Measurements from ENCODE around the gene SMAD5. TPM values are rescaled to one million over a fixed set of nuclear protein-coding genes. Genes with fewer than 3 reads are reported as not detected.

The SMAD5 gene
- total and polyA plus RNA-seq, 2 experiments from 2014 or later: 37.5 to 56.6 TPM

DNA sequence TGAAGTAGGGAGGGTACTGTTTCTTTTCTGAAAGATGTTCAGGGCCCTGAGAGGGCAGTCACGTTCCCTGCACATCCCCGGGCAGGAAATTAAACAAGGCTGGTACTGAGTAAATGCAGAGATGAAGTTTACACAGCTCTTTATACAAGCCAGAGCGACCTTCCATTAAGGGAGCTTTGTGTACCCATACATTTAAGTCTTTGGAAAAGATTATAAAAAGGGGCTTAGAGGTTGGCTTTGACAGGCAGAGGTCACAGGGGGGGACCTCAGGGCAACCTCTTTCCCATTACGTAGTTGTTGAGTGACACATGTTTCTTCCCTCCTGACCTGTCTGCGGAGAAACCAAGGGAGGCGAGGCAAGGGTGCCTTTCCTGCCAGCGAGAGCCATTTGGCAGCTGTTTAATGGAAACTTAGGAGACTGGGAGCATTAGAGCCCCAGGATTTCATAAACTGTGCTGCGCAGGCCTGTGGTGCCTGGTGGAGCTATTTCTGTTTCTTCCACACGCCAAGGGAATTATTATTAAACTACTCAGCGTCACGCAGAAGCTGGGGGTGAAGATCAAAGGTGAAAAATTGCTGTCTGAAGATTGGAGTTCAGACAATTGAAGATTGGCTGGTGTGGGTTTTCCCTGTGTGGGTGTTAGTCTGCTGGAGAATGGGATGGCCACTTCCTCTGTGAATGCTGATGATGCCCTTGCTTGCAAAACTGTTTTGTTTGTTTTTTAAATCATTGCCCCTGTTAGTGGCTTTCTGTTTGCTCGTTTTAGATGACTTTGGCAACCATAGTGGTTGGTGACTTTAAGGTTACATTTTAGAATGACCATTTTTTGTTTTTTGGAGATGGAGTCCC lies 63.6 kb downstream of the SMAD5 start:
- H3K4me3 Mint-ChIP-seq: no peak overlapping the region
- Histone ChIP-seq H2AFZ (no peak overlapping the region), H3K4me3 (no peak overlapping the region), H4K20me1 (replicated peaks; ENCODE audit: insufficient read depth) (no peaks in the 10 kb centered on the region), H3K36me3 (ENCODE audit: insufficient read depth) (no peaks in the 10 kb centered on the region), H3K4me1 (ENCODE audit: insufficient read depth) (peaks cover 5% of the 10 kb centered on the region), H3K9me2 (ENCODE audit: insufficient read depth) (no peaks in the 10 kb centered on the region), H3K4me2 (no peak overlapping the region), H3K79me2 (replicated peaks; ENCODE audit: insufficient read depth) (no peaks in the 10 kb centered on the region), H3F3A (replicated peaks; ENCODE audit: low read depth) (0 out of 2 replicates have a peak, but pooled peaks cover 3% of the 10 kb centered on the region), H3K27me3 (ENCODE audit: insufficient read depth) (peaks cover 100% of the 10 kb centered on the region), H3K27ac (ENCODE audit: low read depth) (no peak overlapping the region)
- H3K4me1 Mint-ChIP-seq: peaks cover 16% of the 10 kb centered on the region
- no peak overlapping the region for H3K27ac Mint-ChIP-seq
- no peak for DNase-seq (ENCODE audit: low spot score)
- no peak for ATAC-seq
- no peaks in the 10 kb centered on the region for H3K9me3 Mint-ChIP-seq
- no peaks in the 10 kb centered on the region for H3K36me3 Mint-ChIP-seq (ENCODE audit: low read depth)
- H3K27me3 Mint-ChIP-seq (ENCODE audit: insufficient read depth, low read depth, poor library complexity): peaks cover 83% of the 10 kb centered on the region
- TF ChIP-seq, protein P1, sequence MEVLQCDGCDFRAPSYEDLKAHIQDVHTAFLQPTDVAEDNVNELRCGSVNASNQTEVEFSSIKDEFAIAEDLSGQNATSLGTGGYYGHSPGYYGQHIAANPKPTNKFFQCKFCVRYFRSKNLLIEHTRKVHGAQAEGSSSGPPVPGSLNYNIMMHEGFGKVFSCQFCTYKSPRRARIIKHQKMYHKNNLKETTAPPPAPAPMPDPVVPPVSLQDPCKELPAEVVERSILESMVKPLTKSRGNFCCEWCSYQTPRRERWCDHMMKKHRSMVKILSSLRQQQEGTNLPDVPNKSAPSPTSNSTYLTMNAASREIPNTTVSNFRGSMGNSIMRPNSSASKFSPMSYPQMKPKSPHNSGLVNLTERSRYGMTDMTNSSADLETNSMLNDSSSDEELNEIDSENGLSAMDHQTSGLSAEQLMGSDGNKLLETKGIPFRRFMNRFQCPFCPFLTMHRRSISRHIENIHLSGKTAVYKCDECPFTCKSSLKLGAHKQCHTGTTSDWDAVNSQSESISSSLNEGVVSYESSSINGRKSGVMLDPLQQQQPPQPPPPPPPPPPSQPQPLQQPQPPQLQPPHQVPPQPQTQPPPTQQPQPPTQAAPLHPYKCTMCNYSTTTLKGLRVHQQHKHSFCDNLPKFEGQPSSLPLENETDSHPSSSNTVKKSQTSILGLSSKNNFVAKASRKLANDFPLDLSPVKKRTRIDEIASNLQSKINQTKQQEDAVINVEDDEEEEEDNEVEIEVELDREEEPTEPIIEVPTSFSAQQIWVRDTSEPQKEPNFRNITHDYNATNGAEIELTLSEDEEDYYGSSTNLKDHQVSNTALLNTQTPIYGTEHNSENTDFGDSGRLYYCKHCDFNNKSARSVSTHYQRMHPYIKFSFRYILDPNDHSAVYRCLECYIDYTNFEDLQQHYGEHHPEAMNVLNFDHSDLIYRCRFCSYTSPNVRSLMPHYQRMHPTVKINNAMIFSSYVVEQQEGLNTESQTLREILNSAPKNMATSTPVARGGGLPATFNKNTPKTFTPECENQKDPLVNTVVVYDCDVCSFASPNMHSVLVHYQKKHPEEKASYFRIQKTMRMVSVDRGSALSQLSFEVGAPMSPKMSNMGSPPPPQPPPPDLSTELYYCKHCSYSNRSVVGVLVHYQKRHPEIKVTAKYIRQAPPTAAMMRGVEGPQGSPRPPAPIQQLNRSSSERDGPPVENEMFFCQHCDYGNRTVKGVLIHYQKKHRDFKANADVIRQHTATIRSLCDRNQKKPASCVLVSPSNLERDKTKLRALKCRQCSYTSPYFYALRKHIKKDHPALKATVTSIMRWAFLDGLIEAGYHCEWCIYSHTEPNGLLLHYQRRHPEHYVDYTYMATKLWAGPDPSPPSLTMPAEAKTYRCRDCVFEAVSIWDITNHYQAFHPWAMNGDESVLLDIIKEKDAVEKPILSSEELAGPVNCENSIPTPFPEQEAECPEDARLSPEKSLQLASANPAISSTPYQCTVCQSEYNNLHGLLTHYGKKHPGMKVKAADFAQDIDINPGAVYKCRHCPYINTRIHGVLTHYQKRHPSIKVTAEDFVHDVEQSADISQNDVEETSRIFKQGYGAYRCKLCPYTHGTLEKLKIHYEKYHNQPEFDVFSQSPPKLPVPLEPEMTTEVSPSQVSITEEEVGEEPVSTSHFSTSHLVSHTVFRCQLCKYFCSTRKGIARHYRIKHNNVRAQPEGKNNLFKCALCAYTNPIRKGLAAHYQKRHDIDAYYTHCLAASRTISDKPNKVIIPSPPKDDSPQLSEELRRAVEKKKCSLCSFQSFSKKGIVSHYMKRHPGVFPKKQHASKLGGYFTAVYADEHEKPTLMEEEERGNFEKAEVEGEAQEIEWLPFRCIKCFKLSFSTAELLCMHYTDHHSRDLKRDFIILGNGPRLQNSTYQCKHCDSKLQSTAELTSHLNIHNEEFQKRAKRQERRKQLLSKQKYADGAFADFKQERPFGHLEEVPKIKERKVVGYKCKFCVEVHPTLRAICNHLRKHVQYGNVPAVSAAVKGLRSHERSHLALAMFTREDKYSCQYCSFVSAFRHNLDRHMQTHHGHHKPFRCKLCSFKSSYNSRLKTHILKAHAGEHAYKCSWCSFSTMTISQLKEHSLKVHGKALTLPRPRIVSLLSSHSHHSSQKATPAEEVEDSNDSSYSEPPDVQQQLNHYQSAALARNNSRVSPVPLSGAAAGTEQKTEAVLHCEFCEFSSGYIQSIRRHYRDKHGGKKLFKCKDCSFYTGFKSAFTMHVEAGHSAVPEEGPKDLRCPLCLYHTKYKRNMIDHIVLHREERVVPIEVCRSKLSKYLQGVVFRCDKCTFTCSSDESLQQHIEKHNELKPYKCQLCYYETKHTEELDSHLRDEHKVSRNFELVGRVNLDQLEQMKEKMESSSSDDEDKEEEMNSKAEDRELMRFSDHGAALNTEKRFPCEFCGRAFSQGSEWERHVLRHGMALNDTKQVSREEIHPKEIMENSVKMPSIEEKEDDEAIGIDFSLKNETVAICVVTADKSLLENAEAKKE (CRISPR knock-in tag; IDR thresholded peaks at IDR 0.05): no peak
- TF ChIP-seq, protein P2, sequence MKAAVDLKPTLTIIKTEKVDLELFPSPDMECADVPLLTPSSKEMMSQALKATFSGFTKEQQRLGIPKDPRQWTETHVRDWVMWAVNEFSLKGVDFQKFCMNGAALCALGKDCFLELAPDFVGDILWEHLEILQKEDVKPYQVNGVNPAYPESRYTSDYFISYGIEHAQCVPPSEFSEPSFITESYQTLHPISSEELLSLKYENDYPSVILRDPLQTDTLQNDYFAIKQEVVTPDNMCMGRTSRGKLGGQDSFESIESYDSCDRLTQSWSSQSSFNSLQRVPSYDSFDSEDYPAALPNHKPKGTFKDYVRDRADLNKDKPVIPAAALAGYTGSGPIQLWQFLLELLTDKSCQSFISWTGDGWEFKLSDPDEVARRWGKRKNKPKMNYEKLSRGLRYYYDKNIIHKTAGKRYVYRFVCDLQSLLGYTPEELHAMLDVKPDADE (IDR thresholded peaks at IDR 0.05): no peak
- TF ChIP-seq, protein P3, sequence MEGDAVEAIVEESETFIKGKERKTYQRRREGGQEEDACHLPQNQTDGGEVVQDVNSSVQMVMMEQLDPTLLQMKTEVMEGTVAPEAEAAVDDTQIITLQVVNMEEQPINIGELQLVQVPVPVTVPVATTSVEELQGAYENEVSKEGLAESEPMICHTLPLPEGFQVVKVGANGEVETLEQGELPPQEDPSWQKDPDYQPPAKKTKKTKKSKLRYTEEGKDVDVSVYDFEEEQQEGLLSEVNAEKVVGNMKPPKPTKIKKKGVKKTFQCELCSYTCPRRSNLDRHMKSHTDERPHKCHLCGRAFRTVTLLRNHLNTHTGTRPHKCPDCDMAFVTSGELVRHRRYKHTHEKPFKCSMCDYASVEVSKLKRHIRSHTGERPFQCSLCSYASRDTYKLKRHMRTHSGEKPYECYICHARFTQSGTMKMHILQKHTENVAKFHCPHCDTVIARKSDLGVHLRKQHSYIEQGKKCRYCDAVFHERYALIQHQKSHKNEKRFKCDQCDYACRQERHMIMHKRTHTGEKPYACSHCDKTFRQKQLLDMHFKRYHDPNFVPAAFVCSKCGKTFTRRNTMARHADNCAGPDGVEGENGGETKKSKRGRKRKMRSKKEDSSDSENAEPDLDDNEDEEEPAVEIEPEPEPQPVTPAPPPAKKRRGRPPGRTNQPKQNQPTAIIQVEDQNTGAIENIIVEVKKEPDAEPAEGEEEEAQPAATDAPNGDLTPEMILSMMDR (conservative IDR thresholded peaks at IDR 0.05; ENCODE audit: low read depth in 2 of 2): no peak
- TF ChIP-seq, protein P4, sequence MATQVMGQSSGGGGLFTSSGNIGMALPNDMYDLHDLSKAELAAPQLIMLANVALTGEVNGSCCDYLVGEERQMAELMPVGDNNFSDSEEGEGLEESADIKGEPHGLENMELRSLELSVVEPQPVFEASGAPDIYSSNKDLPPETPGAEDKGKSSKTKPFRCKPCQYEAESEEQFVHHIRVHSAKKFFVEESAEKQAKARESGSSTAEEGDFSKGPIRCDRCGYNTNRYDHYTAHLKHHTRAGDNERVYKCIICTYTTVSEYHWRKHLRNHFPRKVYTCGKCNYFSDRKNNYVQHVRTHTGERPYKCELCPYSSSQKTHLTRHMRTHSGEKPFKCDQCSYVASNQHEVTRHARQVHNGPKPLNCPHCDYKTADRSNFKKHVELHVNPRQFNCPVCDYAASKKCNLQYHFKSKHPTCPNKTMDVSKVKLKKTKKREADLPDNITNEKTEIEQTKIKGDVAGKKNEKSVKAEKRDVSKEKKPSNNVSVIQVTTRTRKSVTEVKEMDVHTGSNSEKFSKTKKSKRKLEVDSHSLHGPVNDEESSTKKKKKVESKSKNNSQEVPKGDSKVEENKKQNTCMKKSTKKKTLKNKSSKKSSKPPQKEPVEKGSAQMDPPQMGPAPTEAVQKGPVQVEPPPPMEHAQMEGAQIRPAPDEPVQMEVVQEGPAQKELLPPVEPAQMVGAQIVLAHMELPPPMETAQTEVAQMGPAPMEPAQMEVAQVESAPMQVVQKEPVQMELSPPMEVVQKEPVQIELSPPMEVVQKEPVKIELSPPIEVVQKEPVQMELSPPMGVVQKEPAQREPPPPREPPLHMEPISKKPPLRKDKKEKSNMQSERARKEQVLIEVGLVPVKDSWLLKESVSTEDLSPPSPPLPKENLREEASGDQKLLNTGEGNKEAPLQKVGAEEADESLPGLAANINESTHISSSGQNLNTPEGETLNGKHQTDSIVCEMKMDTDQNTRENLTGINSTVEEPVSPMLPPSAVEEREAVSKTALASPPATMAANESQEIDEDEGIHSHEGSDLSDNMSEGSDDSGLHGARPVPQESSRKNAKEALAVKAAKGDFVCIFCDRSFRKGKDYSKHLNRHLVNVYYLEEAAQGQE (IDR thresholded peaks at IDR 0.05; ENCODE audit: unreplicated experiment): no peak
- TF ChIP-seq EZH2 (IDR thresholded peaks at IDR 0.05; ENCODE audit: low read depth, unreplicated experiment): no peak
- TF ChIP-seq JUNB (IDR thresholded peaks at IDR 0.05; ENCODE audit: unreplicated experiment): no peak
- TF ChIP-seq CREB1 (CRISPR knock-in tag; IDR thresholded peaks at IDR 0.05; ENCODE audit: low read depth): no peak
- TF ChIP-seq NANOG (IDR thresholded peaks at IDR 0.05; ENCODE audit: borderline replicate concordance): no peak
- no peak for TF ChIP-seq POLR2AphosphoS5 (IDR thresholded peaks at IDR 0.05; ENCODE audit: low read depth)
- TF ChIP-seq ZNF114 (CRISPR knock-in tag; IDR thresholded peaks at IDR 0.05): no peak
